Measurements from ENCODE around the gene TRAF1. TPM values are rescaled to one million over a fixed set of nuclear protein-coding genes. Genes with fewer than 3 reads are reported as not detected.

TRAF1 gene
- total RNA-seq, 1 experiment from 2014 or later: 1.6 TPM

DNA sequence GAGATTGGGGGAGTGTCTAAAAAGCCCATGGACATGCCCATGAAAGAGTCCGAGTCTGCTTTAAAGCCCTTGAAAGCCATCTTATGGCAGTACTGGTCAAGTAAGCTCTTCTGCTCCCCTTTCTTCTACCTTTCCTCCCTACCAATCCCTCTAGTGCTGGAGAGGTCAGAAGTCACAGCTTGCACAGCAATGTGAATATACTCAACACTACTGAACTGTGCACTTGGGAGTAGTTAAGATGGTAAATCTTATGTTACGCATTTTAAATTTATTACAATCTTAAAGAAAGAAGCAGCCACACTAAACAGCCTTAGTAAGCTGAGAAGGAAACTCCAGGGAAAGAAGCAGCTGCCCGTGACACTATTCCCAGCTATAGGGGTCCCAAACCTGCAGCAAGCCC lies 12.3 kb upstream of the TRAF1 start:
- no peak overlapping the region for H3K27ac Mint-ChIP-seq (ENCODE audit: unreplicated experiment)
- H3K4me1 Mint-ChIP-seq (ENCODE audit: low read depth, unreplicated experiment): peaks cover 9% of the 10 kb centered on the region
- no peak for DNase-seq
- peaks cover 6% of the 10 kb centered on the region for H3K36me3 Mint-ChIP-seq (ENCODE audit: insufficient read depth, unreplicated experiment)
- no peak overlapping the region for H3K4me3 Mint-ChIP-seq (ENCODE audit: low read depth, unreplicated experiment)
- TF ChIP-seq, protein P1, sequence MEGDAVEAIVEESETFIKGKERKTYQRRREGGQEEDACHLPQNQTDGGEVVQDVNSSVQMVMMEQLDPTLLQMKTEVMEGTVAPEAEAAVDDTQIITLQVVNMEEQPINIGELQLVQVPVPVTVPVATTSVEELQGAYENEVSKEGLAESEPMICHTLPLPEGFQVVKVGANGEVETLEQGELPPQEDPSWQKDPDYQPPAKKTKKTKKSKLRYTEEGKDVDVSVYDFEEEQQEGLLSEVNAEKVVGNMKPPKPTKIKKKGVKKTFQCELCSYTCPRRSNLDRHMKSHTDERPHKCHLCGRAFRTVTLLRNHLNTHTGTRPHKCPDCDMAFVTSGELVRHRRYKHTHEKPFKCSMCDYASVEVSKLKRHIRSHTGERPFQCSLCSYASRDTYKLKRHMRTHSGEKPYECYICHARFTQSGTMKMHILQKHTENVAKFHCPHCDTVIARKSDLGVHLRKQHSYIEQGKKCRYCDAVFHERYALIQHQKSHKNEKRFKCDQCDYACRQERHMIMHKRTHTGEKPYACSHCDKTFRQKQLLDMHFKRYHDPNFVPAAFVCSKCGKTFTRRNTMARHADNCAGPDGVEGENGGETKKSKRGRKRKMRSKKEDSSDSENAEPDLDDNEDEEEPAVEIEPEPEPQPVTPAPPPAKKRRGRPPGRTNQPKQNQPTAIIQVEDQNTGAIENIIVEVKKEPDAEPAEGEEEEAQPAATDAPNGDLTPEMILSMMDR (IDR thresholded peaks at IDR 0.05; ENCODE audit: unreplicated experiment): no peak
- CTCF ChIA-PET: no interaction called here
- intact Hi-C loops (cut with micrococcal nuclease; ENCODE audit: unreplicated experiment): loop anchor here (5.0 kb wide), 2 partner anchors 62 to 317 kb away; partner anchors contain the start of gene PHF19
- no TSS peak for BruUV-seq (replicated peaks)
- H3K27me3 Mint-ChIP-seq (ENCODE audit: unreplicated experiment): peaks cover 27% of the 10 kb centered on the region
- H3K9me3 Mint-ChIP-seq (ENCODE audit: low read depth, unreplicated experiment): no peaks in the 10 kb centered on the region

DNA sequence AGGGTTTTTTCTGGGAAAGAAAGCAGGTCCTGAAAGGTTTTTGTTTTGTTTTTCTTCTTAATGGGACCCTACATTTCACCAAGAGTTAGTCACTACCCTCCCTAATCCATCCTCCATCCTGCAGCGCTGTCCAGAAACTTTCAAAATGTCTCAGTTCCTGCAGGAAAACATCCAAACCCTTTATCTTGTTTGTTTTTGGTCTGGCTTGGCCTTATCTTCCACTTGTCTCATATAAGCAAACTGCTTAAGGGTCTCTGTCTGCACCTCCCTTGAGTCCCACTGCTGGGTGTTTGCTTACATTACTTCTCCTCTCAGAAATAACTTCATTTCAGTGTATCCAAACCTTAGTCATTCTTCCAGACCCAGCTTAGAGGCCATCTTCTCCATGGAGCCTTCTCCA lies 11.0 kb upstream of the TRAF1 start:
- CTCF ChIA-PET: interaction anchor here (0.7 kb wide), 1 partner anchor 34 kb away, joined by 4 read pairs; no protein-coding TSS in a partner anchor
- DNase-seq: no peak
- Mint-ChIP-seq H3K27me3 (ENCODE audit: unreplicated experiment) (peaks cover 27% of the 10 kb centered on the region), H3K9me3 (ENCODE audit: low read depth, unreplicated experiment) (no peaks in the 10 kb centered on the region), H3K4me1 (ENCODE audit: low read depth, unreplicated experiment) (peaks cover 9% of the 10 kb centered on the region), H3K27ac (ENCODE audit: unreplicated experiment) (no peak overlapping the region), H3K4me3 (ENCODE audit: low read depth, unreplicated experiment) (no peak overlapping the region), H3K36me3 (ENCODE audit: insufficient read depth, unreplicated experiment) (peaks cover 6% of the 10 kb centered on the region)
- BruUV-seq (replicated peaks): no TSS peak
- TF ChIP-seq, protein P1 (IDR thresholded peaks at IDR 0.05; ENCODE audit: unreplicated experiment): no peak
- intact Hi-C loops (cut with micrococcal nuclease; ENCODE audit: unreplicated experiment): loop anchor here (5.0 kb wide), 2 partner anchors 60 to 315 kb away; partner anchors contain the start of gene PHF19

DNA sequence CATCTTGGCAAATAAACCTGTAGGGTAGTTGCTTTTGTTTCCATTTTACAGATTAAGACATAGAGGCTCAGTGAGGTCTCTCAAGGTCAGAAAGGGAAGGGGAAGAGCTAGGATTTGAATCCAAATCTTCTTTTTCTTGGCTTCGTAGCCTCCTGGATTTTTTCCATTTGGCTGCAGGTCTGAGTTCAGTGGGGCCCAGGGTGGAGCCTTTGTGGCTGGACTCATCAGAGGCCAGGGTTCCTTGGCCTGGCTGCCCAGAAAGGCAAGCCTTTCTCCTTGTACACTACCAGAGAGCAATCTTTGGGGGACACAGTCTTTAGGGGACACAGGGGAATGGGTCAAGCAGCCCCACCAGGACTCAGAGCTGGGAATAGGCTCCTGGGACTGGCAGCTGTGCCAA lies 10.5 kb upstream of the TRAF1 start:
- no peak overlapping the region for H3K27ac Mint-ChIP-seq (ENCODE audit: unreplicated experiment)
- no peaks in the 10 kb centered on the region for H3K9me3 Mint-ChIP-seq (ENCODE audit: low read depth, unreplicated experiment)
- BruUV-seq (replicated peaks): no TSS peak
- no peak overlapping the region for H3K4me3 Mint-ChIP-seq (ENCODE audit: low read depth, unreplicated experiment)
- TF ChIP-seq, protein P1 (IDR thresholded peaks at IDR 0.05; ENCODE audit: unreplicated experiment): no peak
- peaks cover 9% of the 10 kb centered on the region for H3K4me1 Mint-ChIP-seq (ENCODE audit: low read depth, unreplicated experiment)
- intact Hi-C loops (cut with micrococcal nuclease; ENCODE audit: unreplicated experiment): loop anchor here (5.0 kb wide), 2 partner anchors 60 to 315 kb away; partner anchors contain the start of gene PHF19
- H3K27me3 Mint-ChIP-seq (ENCODE audit: unreplicated experiment): peaks cover 27% of the 10 kb centered on the region
- H3K36me3 Mint-ChIP-seq (ENCODE audit: insufficient read depth, unreplicated experiment): peaks cover 6% of the 10 kb centered on the region
- CTCF ChIA-PET: interaction anchor here (0.7 kb wide), 2 partner anchors 35 to 181 kb away, joined by 4 to 5 read pairs; no protein-coding TSS in a partner anchor
- no peak for DNase-seq

DNA sequence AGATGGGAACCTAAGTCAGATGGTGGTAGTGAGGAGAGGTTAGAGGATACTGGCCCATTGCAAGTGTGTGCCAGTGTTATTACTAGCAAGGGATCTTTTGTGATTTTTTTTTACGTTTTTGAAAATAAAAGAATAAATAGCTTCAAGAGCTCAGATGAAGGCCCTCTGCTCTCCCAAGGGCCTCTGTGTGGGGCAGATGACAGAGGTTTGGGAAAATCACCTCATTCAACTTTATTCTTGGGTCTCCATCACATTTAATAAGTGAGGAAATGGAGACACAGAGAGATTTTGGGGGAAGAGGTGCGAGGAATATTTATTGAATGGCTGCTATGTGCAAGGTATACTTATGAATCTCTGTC lies 10.1 kb upstream of the TRAF1 start:
- DNase-seq: no peak
- peaks cover 27% of the 10 kb centered on the region for H3K27me3 Mint-ChIP-seq (ENCODE audit: unreplicated experiment)
- no peaks in the 10 kb centered on the region for H3K9me3 Mint-ChIP-seq (ENCODE audit: low read depth, unreplicated experiment)
- H3K4me1 Mint-ChIP-seq (ENCODE audit: low read depth, unreplicated experiment): peaks cover 9% of the 10 kb centered on the region
- CTCF ChIA-PET: interaction anchor here (0.7 kb wide), 1 partner anchor 181 kb away, joined by 5 read pairs; no protein-coding TSS in a partner anchor
- TF ChIP-seq, protein P1 (IDR thresholded peaks at IDR 0.05; ENCODE audit: unreplicated experiment): no peak
- intact Hi-C loops (cut with micrococcal nuclease; ENCODE audit: unreplicated experiment): loop anchor here (1.0 to 5.0 kb wide), 3 partner anchors 59 to 314 kb away; partner anchors contain the start of gene PHF19
- no TSS peak for BruUV-seq (replicated peaks)
- peaks cover 6% of the 10 kb centered on the region for H3K36me3 Mint-ChIP-seq (ENCODE audit: insufficient read depth, unreplicated experiment)
- no peak overlapping the region for H3K27ac Mint-ChIP-seq (ENCODE audit: unreplicated experiment)
- no peak overlapping the region for H3K4me3 Mint-ChIP-seq (ENCODE audit: low read depth, unreplicated experiment)

All from Calu3 (cell line).